Activated CD4-positive, alpha-beta memory T cell treated with anti-CD3 and anti-CD28 coated beads for 36 hours (primary cell): ENCODE data around the gene SERPINB13. TPM values are rescaled to one million over a fixed set of nuclear protein-coding genes. Genes with fewer than 3 reads are reported as not detected.
"Not testable (repeated sequence)": the region's sequence is repeated elsewhere in the genome, so short reads cannot be mapped to it uniquely, and the experiment has no call there.

Experiments used
- CTCF ChIA-PET: fragments of 350-600 bp; sonication (Branson Sonifier 250); formaldehyde crosslinking; loops from one replicate; lab custom pipeline; 2021; ENCODE audit warnings: antibody characterized with exemption, inconsistent platforms; lab: Charles Lee
- POLR2A ChIA-PET: fragments of 350-600 bp; sonication (Branson Sonifier 250); formaldehyde crosslinking; loops from one replicate; lab custom pipeline; 2021; ENCODE audit warnings: antibody characterized with exemption; lab: Charles Lee
- DNase-seq: peaks from one replicate; pipeline ENCODE4 v3.0.0-alpha.2; 2020
- H3K27ac Mint-ChIP-seq: one replicate; pipeline ENCODE4 v1.8.0; 2021; ENCODE audit warnings: mixed read lengths
- H3K27me3 Mint-ChIP-seq: one replicate; pipeline ENCODE4 v1.8.0; 2021; ENCODE audit warnings: mixed read lengths
- H3K36me3 Mint-ChIP-seq: one replicate; pipeline ENCODE4 v1.8.0; 2021; ENCODE audit warnings: mixed read lengths
- H3K4me1 Mint-ChIP-seq: one replicate; pipeline ENCODE4 v1.8.0; 2021; ENCODE audit warnings: low read depth, mixed read lengths
- H3K4me3 Mint-ChIP-seq: one replicate; pipeline ENCODE4 v1.8.0; 2021; ENCODE audit warnings: mild to moderate bottlenecking, mixed read lengths
- H3K9me3 Mint-ChIP-seq: one replicate; pipeline ENCODE4 v1.8.0; 2021; ENCODE audit warnings: mixed read lengths
- intact Hi-C: fragments of 100-400 bp; cut with micrococcal nuclease; formaldehyde crosslinking; loops from one replicate; pipeline ENCODE4 v1.15.1; 2023
- total RNA-seq, 2 experiments: library from RNA; stranded (reverse); gene quantifications; one replicate each; pipeline ENCODE4 v1.2.3, GENCODE V29; 2021

Gene SERPINB13
- total RNA-seq, 2 experiments from 2014 or later: not detected

DNA sequence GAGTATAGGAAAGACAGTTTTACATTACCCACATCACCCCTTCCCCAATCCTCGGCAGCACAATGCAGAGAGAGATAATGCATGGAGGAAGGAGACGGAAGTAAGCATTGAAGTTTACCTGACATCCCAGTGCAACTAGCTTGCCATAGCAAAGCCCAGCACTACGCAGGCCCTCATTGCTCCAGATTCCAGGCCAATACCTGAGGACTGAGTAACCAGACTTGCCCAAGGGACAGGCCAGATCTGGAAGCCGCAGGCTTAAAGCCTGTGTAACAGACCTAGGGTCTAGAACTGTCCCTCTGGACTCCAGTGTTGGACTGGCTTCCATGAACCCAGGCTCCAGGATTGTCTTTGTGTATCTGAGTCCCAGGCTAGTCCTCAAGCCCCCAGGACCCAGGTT is 39.3 kb downstream of the SERPINB13 start:
- Mint-ChIP-seq H3K9me3 (peaks cover 41% of the 10 kb centered on the region), H3K4me1 (no peaks in the 10 kb centered on the region), H3K27ac (no peak overlapping the region), H3K4me3 (no peak overlapping the region), H3K27me3 (no peaks in the 10 kb centered on the region), H3K36me3 (no peaks in the 10 kb centered on the region)
- ChIA-PET POLR2A (no interaction called here), CTCF (no interaction called here)
- intact Hi-C loops: no loop called here
- no peak for DNase-seq

DNA sequence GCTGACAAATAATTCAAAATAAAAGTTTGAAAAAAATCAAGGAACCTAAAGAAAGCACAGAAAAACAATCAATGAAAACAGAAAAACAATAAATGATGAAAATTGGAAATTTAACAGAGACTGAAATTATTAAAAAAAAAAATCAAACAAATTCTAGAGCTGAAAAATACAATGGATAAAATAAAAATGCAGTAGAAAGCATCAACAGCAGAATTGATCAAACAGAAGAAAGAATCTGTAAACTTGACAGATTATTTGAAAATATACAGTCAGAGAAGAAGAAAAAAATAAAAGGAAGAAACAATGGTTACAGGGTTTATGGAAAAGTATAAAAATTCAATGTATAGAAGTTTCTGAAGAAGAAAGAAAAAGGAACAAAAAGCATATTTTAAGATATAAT is 40.7 kb downstream of the SERPINB13 start:
- POLR2A ChIA-PET: no interaction called here
- no peak overlapping the region for H3K27ac Mint-ChIP-seq
- no peak overlapping the region for H3K4me3 Mint-ChIP-seq
- no peaks in the 10 kb centered on the region for H3K4me1 Mint-ChIP-seq
- H3K9me3 Mint-ChIP-seq: peaks cover 41% of the 10 kb centered on the region
- no peaks in the 10 kb centered on the region for H3K27me3 Mint-ChIP-seq
- CTCF ChIA-PET: no interaction called here
- H3K36me3 Mint-ChIP-seq: no peaks in the 10 kb centered on the region
- DNase-seq: no peak
- intact Hi-C loops: no loop called here

GRCh38 chr18:63637703-63638102 is 50.6 kb downstream of the SERPINB13 start:
- POLR2A ChIA-PET: no interaction called here
- no peaks in the 10 kb centered on the region for H3K4me1 Mint-ChIP-seq
- CTCF ChIA-PET: no interaction called here

DNA sequence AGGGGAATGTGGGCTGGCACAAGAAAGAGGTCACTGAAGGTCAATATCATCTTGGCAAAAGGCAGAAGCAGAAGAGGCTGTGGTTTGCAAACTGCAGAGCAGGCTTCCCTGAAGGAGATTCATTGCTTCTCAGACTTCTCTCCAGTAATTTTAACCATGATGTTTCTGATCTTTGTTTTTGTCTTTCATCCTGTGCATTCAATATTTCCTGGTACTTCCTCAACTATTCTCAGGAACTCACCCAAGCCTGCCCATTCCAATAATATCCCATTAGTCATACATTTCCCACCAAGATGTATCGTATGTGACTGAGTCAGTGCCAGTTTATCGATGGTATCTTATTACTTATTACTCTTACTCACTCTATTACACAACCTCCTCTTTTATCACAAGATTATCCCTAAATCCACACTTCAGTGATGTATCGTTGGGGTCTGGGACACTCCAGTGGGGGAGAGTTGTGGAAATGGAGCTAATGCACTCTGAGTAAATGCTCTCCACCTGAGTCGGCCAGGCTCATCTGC is 54.1 kb downstream of the SERPINB13 start:
- H3K4me3 Mint-ChIP-seq, DNase-seq, H3K36me3 Mint-ChIP-seq, H3K27ac Mint-ChIP-seq, H3K4me1 Mint-ChIP-seq, H3K27me3 Mint-ChIP-seq, POLR2A ChIA-PET, CTCF ChIA-PET, intact Hi-C loops, H3K9me3 Mint-ChIP-seq: not testable (repeated sequence)

More at GRCh38 chr18:63637703-63638102, 50.6 kb downstream of the SERPINB13 start:
- no peak for DNase-seq
- no peak overlapping the region for H3K4me3 Mint-ChIP-seq
- no peak overlapping the region for H3K27ac Mint-ChIP-seq
- intact Hi-C loops: no loop called here
- no peaks in the 10 kb centered on the region for H3K9me3 Mint-ChIP-seq
- H3K27me3 Mint-ChIP-seq: no peaks in the 10 kb centered on the region
- no peaks in the 10 kb centered on the region for H3K36me3 Mint-ChIP-seq

DNA sequence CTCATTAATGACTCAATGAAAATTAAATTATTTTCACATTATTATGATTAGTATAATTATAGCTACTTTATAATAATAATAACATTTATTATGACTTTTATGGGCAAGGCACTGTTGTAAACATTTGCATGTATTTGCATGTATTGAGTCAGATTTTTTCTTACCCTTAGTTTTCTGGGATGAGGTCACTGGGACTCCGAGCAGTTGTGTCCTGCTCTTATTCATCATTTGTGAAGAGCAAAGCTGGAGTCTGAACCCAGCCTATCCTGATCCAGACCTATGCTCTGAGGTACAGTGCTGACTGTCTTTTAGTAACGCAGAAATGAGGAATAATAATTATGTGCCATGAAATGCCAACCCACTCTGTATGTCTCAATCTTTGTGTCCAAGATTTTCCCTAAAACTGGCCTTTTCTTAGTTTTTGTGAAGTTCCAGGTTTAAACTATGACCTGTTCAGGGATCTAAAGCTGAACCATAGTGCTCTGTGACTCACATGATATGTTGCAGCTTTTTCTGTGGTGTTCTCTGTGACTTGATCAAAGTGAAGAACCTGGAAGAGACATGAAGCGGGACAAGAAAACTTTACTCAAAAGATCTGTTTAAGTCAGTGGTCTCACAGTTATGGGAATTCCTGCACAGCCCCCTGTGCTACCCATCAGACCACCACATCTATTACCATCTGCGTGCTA is 55.7 kb downstream of the SERPINB13 start:
- H3K4me1 Mint-ChIP-seq, H3K36me3 Mint-ChIP-seq, intact Hi-C loops, H3K4me3 Mint-ChIP-seq, POLR2A ChIA-PET, H3K9me3 Mint-ChIP-seq, H3K27ac Mint-ChIP-seq, H3K27me3 Mint-ChIP-seq, CTCF ChIA-PET, DNase-seq: not testable (repeated sequence)

DNA sequence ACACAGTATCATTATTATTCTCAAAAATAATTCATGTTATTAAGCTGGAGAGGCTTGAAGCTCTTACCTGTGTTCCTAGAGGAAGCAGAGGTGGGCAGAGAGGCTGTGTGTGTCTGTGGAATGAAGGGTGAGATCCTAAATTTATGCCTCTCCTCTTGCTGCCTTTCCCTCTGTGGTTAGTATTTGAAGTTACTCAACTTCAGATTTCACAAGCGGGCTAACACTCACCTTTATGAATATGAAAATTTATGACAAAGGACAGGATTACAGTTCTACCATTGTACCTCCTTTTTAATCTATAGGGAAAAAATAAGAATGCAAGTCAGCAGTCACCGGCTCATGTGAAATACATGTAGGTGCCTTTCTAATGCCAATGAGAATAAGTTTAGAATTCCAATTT is 57.0 kb downstream of the SERPINB13 start, which contains the start of gene SERPINB4:
TSS of gene SERPINB4 (minus strand) at position 115 of the 400 bp plus-strand sequence. CDS start 679 bp downstream, outside the sequence.
- H3K36me3 Mint-ChIP-seq, POLR2A ChIA-PET, intact Hi-C loops, H3K27me3 Mint-ChIP-seq, DNase-seq, H3K27ac Mint-ChIP-seq, H3K4me1 Mint-ChIP-seq, H3K4me3 Mint-ChIP-seq, H3K9me3 Mint-ChIP-seq, CTCF ChIA-PET: not testable (repeated sequence)

DNA sequence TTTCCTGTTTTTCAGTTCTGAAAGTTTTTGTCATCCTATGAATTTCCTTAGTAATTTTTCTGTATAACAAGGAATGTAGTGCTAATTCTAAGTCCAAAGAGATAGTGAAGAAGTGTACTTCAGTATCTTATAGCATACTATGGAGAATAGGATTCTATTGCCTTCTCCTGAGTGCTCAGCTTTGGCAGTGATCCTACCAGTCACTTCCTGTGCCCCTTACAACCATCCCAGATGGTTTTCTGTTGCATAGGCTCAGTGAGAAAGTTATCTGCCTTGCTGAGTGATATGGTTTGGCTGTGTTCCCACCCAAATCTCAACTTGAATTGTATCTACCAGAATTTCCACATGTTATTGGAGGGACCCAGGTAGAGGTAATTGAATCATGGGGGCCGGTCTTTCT is 57.6 kb downstream of the SERPINB13 start:
- H3K4me1 Mint-ChIP-seq, H3K4me3 Mint-ChIP-seq, CTCF ChIA-PET, POLR2A ChIA-PET, H3K27me3 Mint-ChIP-seq, intact Hi-C loops, H3K36me3 Mint-ChIP-seq, H3K27ac Mint-ChIP-seq, H3K9me3 Mint-ChIP-seq, DNase-seq: not testable (repeated sequence)

DNA sequence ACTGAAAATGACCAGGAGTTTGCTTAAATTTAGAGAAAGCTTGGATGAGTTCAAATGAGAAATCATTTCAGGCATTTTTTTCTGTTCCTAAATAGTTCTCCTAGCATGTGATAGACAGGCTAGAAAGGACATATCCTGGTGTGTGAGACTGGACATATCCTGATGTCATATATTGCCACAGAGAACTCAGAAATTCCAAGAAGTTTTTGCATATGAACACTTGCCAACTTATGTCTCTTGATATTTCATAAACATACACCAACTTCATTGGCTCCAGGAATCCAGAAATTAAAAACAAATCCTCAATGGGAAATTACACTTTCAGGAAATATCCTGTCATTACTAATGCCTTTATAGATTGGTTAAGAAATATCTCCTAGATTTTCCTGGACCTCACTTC is 59.8 kb downstream of the SERPINB13 start:
- DNase-seq: no peak
- no peaks in the 10 kb centered on the region for H3K36me3 Mint-ChIP-seq
- no peak overlapping the region for H3K27ac Mint-ChIP-seq

GRCh38 chr18:63648241-63648640 is 61.1 kb downstream of the SERPINB13 start:
- no peaks in the 10 kb centered on the region for H3K27me3 Mint-ChIP-seq

More for the DNA sequence above, 59.8 kb downstream of the SERPINB13 start:
- Mint-ChIP-seq H3K4me1 (no peaks in the 10 kb centered on the region), H3K9me3 (no peaks in the 10 kb centered on the region), H3K4me3 (no peak overlapping the region), H3K27me3 (no peaks in the 10 kb centered on the region)
- ChIA-PET CTCF (no interaction called here), POLR2A (no interaction called here)
- intact Hi-C loops: no loop called here

More at GRCh38 chr18:63648241-63648640, 61.1 kb downstream of the SERPINB13 start:
- POLR2A ChIA-PET: no interaction called here
- no peaks in the 10 kb centered on the region for H3K4me1 Mint-ChIP-seq
- CTCF ChIA-PET: no interaction called here
- H3K4me3 Mint-ChIP-seq: no peak overlapping the region
- intact Hi-C loops: no loop called here
- no peak for DNase-seq
- no peak overlapping the region for H3K27ac Mint-ChIP-seq
- no peaks in the 10 kb centered on the region for H3K9me3 Mint-ChIP-seq
- no peaks in the 10 kb centered on the region for H3K36me3 Mint-ChIP-seq

Other genes with a start within 250 kb of the SERPINB13 start
- 10 to 100 TPM; 72.8 to 77.2 TPM for gene KDSR, start 220.1 kb upstream of the SERPINB13 start, total RNA-seq
- gene VPS4B, start 164.9 kb upstream of the SERPINB13 start, total RNA-seq: 10 to 100 TPM; 41.7 to 43.3 TPM
- gene SERPINB5, start 110.4 kb upstream of the SERPINB13 start, total RNA-seq: not detected
- gene SERPINB12, start 45.0 kb upstream of the SERPINB13 start, total RNA-seq: not detected
- not detected for gene SERPINB4, start 56.9 kb downstream of the SERPINB13 start, total RNA-seq
- not detected for gene SERPINB3, start 74.5 kb downstream of the SERPINB13 start, total RNA-seq
- gene SERPINB11, start 115.6 kb downstream of the SERPINB13 start, total RNA-seq: not detected
- gene SERPINB7, start 188.1 kb downstream of the SERPINB13 start, total RNA-seq: not detected